HL-60 (cell line): ENCODE data around the gene TOMM70.

Experiments
- CTCF ChIP-seq: IDR thresholded peaks from one replicate; pipeline ENCODE4 v1.5.1; 2011; ENCODE audit warnings: low read length, control low read depth, inconsistent platforms; ENCODE audit not compliant: insufficient read depth
- GABPA ChIP-seq: IDR thresholded peaks from 2 replicates; pipeline ENCODE4 v1.6.1; 2012; ENCODE audit warnings: low read depth
- POLR2AphosphoS5 ChIP-seq: IDR thresholded peaks from 2 replicates; pipeline ENCODE4 v1.6.1; 2012; ENCODE audit warnings: low read depth
- REST ChIP-seq: IDR thresholded peaks from 2 replicates; pipeline ENCODE4 v1.6.1; 2012; ENCODE audit warnings: low read depth; ENCODE audit not compliant: insufficient replicate concordance
- SPI1 ChIP-seq: IDR thresholded peaks from 2 replicates; pipeline ENCODE4 v1.6.1; 2012; ENCODE audit warnings: low read depth, mild to moderate bottlenecking, borderline replicate concordance

- no peak for TF ChIP-seq CTCF
- no peak for TF ChIP-seq GABPA
- TF ChIP-seq REST: no peak
- no peak for TF ChIP-seq POLR2AphosphoS5
- no peak for TF ChIP-seq SPI1
Measured at GRCh38 chr3:100443690-100444089, 42.8 kb upstream of the TOMM70 start.
